ENCODE results near the gene ACO2.
A peak's percentile ranks its signal among the peaks of the same experiment; 100 is the strongest.

Gene ACO2

GRCh38 chr22:41482319-41482935 is 13.5 kb downstream of the ACO2 start:
- peak overlapping the region; percentile 43; the same call in 1 of the 2 replicates for H3K4me3 ChIP-seq (ENCODE audit: low read length)
- H3K36me3 ChIP-seq (ENCODE audit: insufficient read depth, low read depth, low read length) = no peaks in the 10 kb centered on the region
- H3K4me1 ChIP-seq (ENCODE audit: insufficient read depth, low read length) = peaks cover 44% of the 10 kb centered on the region
- H3K27ac ChIP-seq (ENCODE audit: low read length) = peak overlapping the region; percentile 42
- no peaks in the 10 kb centered on the region for H3K9me3 ChIP-seq (ENCODE audit: insufficient read depth, low read depth, low read length)
- peak overlapping the region; percentile 6; the same call in 1 of the 2 replicates for H3K9ac ChIP-seq (ENCODE audit: low read depth, low read length)
- no peaks in the 10 kb centered on the region for H3K27me3 ChIP-seq (ENCODE audit: insufficient read depth, low read length)

- no peak overlapping the region for H3K4me3 ChIP-seq (ENCODE audit: low read length)
- no peak overlapping the region for H3K9ac ChIP-seq (ENCODE audit: low read depth, low read length)
- H3K27ac ChIP-seq (ENCODE audit: low read length) = no peak overlapping the region
- H3K36me3 ChIP-seq (ENCODE audit: insufficient read depth, low read depth, low read length) = no peaks in the 10 kb centered on the region
- no peaks in the 10 kb centered on the region for H3K27me3 ChIP-seq (ENCODE audit: insufficient read depth, low read length)
- no peaks in the 10 kb centered on the region for H3K9me3 ChIP-seq (ENCODE audit: insufficient read depth, low read depth, low read length)
- H3K4me1 ChIP-seq (ENCODE audit: insufficient read depth, low read length) = peaks cover 55% of the 10 kb centered on the region
These were observed 16.1 kb downstream of the ACO2 start for GRCh38 chr22:41485033-41485432.

GRCh38 chr22:41487037-41487935 is 18.4 kb downstream of the ACO2 start:
- Histone ChIP-seq H3K27ac (ENCODE audit: low read length) (no peak overlapping the region), H3K36me3 (ENCODE audit: insufficient read depth, low read depth, low read length) (no peaks in the 10 kb centered on the region), H3K4me1 (ENCODE audit: insufficient read depth, low read length) (peaks cover 50% of the 10 kb centered on the region), H3K9me3 (ENCODE audit: insufficient read depth, low read depth, low read length) (no peaks in the 10 kb centered on the region), H3K27me3 (ENCODE audit: insufficient read depth, low read length) (no peaks in the 10 kb centered on the region), H3K9ac (ENCODE audit: low read depth, low read length) (no peak overlapping the region), H3K4me3 (ENCODE audit: low read length) (no peak overlapping the region)

- no peak overlapping the region for H3K27ac ChIP-seq (ENCODE audit: low read length)
These were observed 19.2 kb downstream of the ACO2 start for GRCh38 chr22:41488076-41488475.

GRCh38 chr22:41488596-41489385 is 19.9 kb downstream of the ACO2 start:
- no peaks in the 10 kb centered on the region for H3K36me3 ChIP-seq (ENCODE audit: insufficient read depth, low read depth, low read length)
- no peak overlapping the region for H3K27ac ChIP-seq (ENCODE audit: low read length)
- H3K27me3 ChIP-seq (ENCODE audit: insufficient read depth, low read length) = no peaks in the 10 kb centered on the region
- peaks cover 41% of the 10 kb centered on the region for H3K4me1 ChIP-seq (ENCODE audit: insufficient read depth, low read length)
- no peaks in the 10 kb centered on the region for H3K9me3 ChIP-seq (ENCODE audit: insufficient read depth, low read depth, low read length)
- H3K4me3 ChIP-seq (ENCODE audit: low read length) = peak overlapping the region; percentile 8; the same call in 1 of the 2 replicates
- peak overlapping the region; percentile 31; the same call in 1 of the 2 replicates for H3K9ac ChIP-seq (ENCODE audit: low read depth, low read length)

More at GRCh38 chr22:41488076-41488475, 19.2 kb downstream of the ACO2 start:
- Histone ChIP-seq H3K27me3 (ENCODE audit: insufficient read depth, low read length) (no peaks in the 10 kb centered on the region), H3K9me3 (ENCODE audit: insufficient read depth, low read depth, low read length) (no peaks in the 10 kb centered on the region), H3K4me1 (ENCODE audit: insufficient read depth, low read length) (peaks cover 42% of the 10 kb centered on the region), H3K9ac (ENCODE audit: low read depth, low read length) (peak overlapping the region; percentile 31; the same call in 1 of the 2 replicates), H3K36me3 (ENCODE audit: insufficient read depth, low read depth, low read length) (no peaks in the 10 kb centered on the region), H3K4me3 (ENCODE audit: low read length) (peak overlapping the region; percentile 8; the same call in 1 of the 2 replicates)

- Histone ChIP-seq H3K9me3 (ENCODE audit: insufficient read depth, low read depth, low read length) (no peaks in the 10 kb centered on the region), H3K27me3 (ENCODE audit: insufficient read depth, low read length) (no peaks in the 10 kb centered on the region), H3K27ac (ENCODE audit: low read length) (no peak overlapping the region), H3K4me1 (ENCODE audit: insufficient read depth, low read length) (peaks cover 41% of the 10 kb centered on the region), H3K9ac (ENCODE audit: low read depth, low read length) (no peak overlapping the region), H3K36me3 (ENCODE audit: insufficient read depth, low read depth, low read length) (no peaks in the 10 kb centered on the region), H3K4me3 (ENCODE audit: low read length) (no peak overlapping the region)
These were observed 22.6 kb downstream of the ACO2 start for GRCh38 chr22:41491374-41492100.

GRCh38 chr22:41498303-41498835 is 29.5 kb downstream of the ACO2 start:
- no peaks in the 10 kb centered on the region for H3K9me3 ChIP-seq (ENCODE audit: insufficient read depth, low read depth, low read length)

GRCh38 chr22:41499624-41500280 is 30.8 kb downstream of the ACO2 start:
- H3K27me3 ChIP-seq (ENCODE audit: insufficient read depth, low read length) = no peaks in the 10 kb centered on the region
- no peak overlapping the region for H3K27ac ChIP-seq (ENCODE audit: low read length)
- H3K36me3 ChIP-seq (ENCODE audit: insufficient read depth, low read depth, low read length) = peaks cover 35% of the 10 kb centered on the region
- H3K9ac ChIP-seq (ENCODE audit: low read depth, low read length) = no peak overlapping the region
- no peaks in the 10 kb centered on the region for H3K9me3 ChIP-seq (ENCODE audit: insufficient read depth, low read depth, low read length)
- no peaks in the 10 kb centered on the region for H3K4me1 ChIP-seq (ENCODE audit: insufficient read depth, low read length)
- no peak overlapping the region for H3K4me3 ChIP-seq (ENCODE audit: low read length)

More at GRCh38 chr22:41498303-41498835, 29.5 kb downstream of the ACO2 start:
- Histone ChIP-seq H3K27ac (ENCODE audit: low read length) (no peak overlapping the region), H3K4me3 (ENCODE audit: low read length) (no peak overlapping the region), H3K4me1 (ENCODE audit: insufficient read depth, low read length) (no peaks in the 10 kb centered on the region), H3K27me3 (ENCODE audit: insufficient read depth, low read length) (no peaks in the 10 kb centered on the region), H3K9ac (ENCODE audit: low read depth, low read length) (no peak overlapping the region), H3K36me3 (ENCODE audit: insufficient read depth, low read depth, low read length) (peaks cover 26% of the 10 kb centered on the region)

- H3K27me3 ChIP-seq (ENCODE audit: insufficient read depth, low read length) = no peaks in the 10 kb centered on the region
- H3K27ac ChIP-seq (ENCODE audit: low read length) = no peak overlapping the region
- H3K36me3 ChIP-seq (ENCODE audit: insufficient read depth, low read depth, low read length) = peaks cover 35% of the 10 kb centered on the region
- H3K9me3 ChIP-seq (ENCODE audit: insufficient read depth, low read depth, low read length) = no peaks in the 10 kb centered on the region
- H3K4me3 ChIP-seq (ENCODE audit: low read length) = no peak overlapping the region
- H3K9ac ChIP-seq (ENCODE audit: low read depth, low read length) = no peak overlapping the region
- H3K4me1 ChIP-seq (ENCODE audit: insufficient read depth, low read length) = no peaks in the 10 kb centered on the region
These were observed 31.4 kb downstream of the ACO2 start for GRCh38 chr22:41500303-41500702.

GRCh38 chr22:41501209-41501608 is 32.3 kb downstream of the ACO2 start:
- no peaks in the 10 kb centered on the region for H3K9me3 ChIP-seq (ENCODE audit: insufficient read depth, low read depth, low read length)
- H3K27ac ChIP-seq (ENCODE audit: low read length) = no peak overlapping the region
- no peak overlapping the region for H3K4me3 ChIP-seq (ENCODE audit: low read length)
- no peak overlapping the region for H3K9ac ChIP-seq (ENCODE audit: low read depth, low read length)
- no peaks in the 10 kb centered on the region for H3K4me1 ChIP-seq (ENCODE audit: insufficient read depth, low read length)
- H3K27me3 ChIP-seq (ENCODE audit: insufficient read depth, low read length) = no peaks in the 10 kb centered on the region
- peaks cover 35% of the 10 kb centered on the region for H3K36me3 ChIP-seq (ENCODE audit: insufficient read depth, low read depth, low read length)

Measured in iPS-20b (cell line).